MM.1S (cell line): ENCODE results near the gene CD38.

Source experiments
- CTCF ChIP-seq: fragments of 300-600 bp; sonication (generic); IDR thresholded peaks from 2 replicates; pipeline ENCODE4 v1.5.1; 2016; ENCODE audit warnings: antibody characterized with exemption, low read length, mixed read lengths
- EZH2 ChIP-seq: fragments of 300-600 bp; sonication (generic); optimal IDR thresholded peaks from 2 replicates; pipeline ENCODE3; 2017; ENCODE audit warnings: low read depth, mild to moderate bottlenecking, antibody characterized with exemption, low read length, mixed read lengths
- EZH2phosphoT487 ChIP-seq: fragments of 300-600 bp; sonication (generic); IDR thresholded peaks from 2 replicates; pipeline ENCODE4 v1.6.1; 2018; ENCODE audit warnings: antibody characterized with exemption, low read length

DNA sequence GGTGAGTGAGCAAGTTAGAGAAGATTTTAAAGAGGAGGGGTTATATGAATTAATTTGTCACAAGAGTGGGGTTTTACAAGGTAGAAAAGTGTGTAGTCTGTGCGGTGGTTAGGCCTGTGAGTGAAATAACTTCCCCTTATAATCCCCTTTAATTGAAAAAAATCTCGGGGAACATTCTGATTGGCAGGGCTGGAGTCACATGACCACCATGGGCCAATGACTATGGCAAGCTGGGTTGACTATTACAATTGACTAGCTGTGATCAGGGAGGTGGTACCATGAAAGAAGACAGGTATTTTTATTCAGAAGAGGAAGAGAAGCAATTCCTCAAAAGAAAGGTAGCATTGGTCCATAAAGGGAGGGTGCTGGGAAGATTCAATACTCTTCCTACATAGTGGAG lies 27.0 kb upstream of the CD38 start:
- TF ChIP-seq CTCF: no peak
- TF ChIP-seq EZH2: no peak
- TF ChIP-seq EZH2phosphoT487: no peak
